Gastrocnemius medialis (tissue), 4 donors: ENCODE results near the gene MRM2.

ENCODE experiments used
- POLR2A ChIP-seq, 2 donors: fragments of 450-650 bp; IDR thresholded peaks; one replicate each; pipeline ENCODE4 v1.6.1; 2017; ENCODE audit warnings: antibody characterized with exemption in 2 of 2, mild to moderate bottlenecking in 2 of 2, moderate library complexity in 2 of 2
- TF ChIP-seq, protein P1 (sequence below), 5 experiments: fragments of 450-650 bp in 3 of 5; fragments of 200-600 bp in 2 of 5; sonication (generic) in 2 of 5; IDR thresholded peaks in 4 of 5; conservative IDR thresholded peaks in 1 of 5; 1 replicate in 4 of 5; 2 replicates in 1 of 5; pipeline ENCODE4 v1.5.1; 2016 to 2019; ENCODE audit warnings: antibody characterized with exemption in 5 of 5, mild to moderate bottlenecking in 3 of 5, moderate library complexity in 3 of 5

- no peak for TF ChIP-seq POLR2A (IDR thresholded peaks at IDR 0.05)
- TF ChIP-seq, protein P1, sequence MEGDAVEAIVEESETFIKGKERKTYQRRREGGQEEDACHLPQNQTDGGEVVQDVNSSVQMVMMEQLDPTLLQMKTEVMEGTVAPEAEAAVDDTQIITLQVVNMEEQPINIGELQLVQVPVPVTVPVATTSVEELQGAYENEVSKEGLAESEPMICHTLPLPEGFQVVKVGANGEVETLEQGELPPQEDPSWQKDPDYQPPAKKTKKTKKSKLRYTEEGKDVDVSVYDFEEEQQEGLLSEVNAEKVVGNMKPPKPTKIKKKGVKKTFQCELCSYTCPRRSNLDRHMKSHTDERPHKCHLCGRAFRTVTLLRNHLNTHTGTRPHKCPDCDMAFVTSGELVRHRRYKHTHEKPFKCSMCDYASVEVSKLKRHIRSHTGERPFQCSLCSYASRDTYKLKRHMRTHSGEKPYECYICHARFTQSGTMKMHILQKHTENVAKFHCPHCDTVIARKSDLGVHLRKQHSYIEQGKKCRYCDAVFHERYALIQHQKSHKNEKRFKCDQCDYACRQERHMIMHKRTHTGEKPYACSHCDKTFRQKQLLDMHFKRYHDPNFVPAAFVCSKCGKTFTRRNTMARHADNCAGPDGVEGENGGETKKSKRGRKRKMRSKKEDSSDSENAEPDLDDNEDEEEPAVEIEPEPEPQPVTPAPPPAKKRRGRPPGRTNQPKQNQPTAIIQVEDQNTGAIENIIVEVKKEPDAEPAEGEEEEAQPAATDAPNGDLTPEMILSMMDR (IDR thresholded peaks at IDR 0.05 in 4 of 5, conservative IDR thresholded peaks at IDR 0.05 in 1 of 5) = no peak
These were observed 43.8 kb downstream of the MRM2 start for GRCh38 chr7:2198206-2198605.
